ENCODE data around the gene ASAP2.

Gene ASAP2

DNA sequence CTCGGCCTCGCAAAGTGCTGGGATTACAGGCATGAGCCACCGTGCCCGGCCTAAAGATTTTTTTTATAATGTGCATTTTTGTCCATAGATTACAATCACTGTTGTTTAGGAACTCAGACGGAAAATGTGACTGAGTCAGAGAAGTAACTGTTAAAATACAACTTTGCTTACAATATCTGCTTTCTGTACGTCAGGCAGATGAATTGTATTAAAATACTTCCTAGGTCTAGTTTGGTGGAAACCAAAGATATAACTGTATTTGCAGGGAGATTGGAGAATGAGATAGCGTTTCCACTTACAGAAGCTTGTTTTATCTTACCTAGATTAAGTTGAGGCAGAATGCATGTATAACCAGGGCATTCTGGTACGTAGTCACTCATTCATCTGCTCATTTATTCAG, 36.7 kb downstream of the ASAP2 start:
- TF ChIP-seq FOXP2 (optimal IDR thresholded peaks at IDR 0.05; ENCODE audit: borderline replicate concordance, extremely low read depth, extremely low read length, insufficient read depth) (no peak), TAF1 (IDR thresholded peaks at IDR 0.05; ENCODE audit: borderline replicate concordance, insufficient read depth, low read length) (no peak), REST (IDR thresholded peaks at IDR 0.05; ENCODE audit: insufficient read depth in 1 of 2, low read depth in 2 of 2, low read length in 2 of 2) (no peak), SIN3A (IDR thresholded peaks at IDR 0.05; ENCODE audit: borderline replicate concordance, insufficient read depth, low read length) (no peak), POLR2AphosphoS5 (IDR thresholded peaks at IDR 0.05; ENCODE audit: low read depth, low read length) (no peak)

GRCh38 chr2:9244985-9245544, 38.5 kb downstream of the ASAP2 start:
- TF ChIP-seq FOXP2 (optimal IDR thresholded peaks at IDR 0.05; ENCODE audit: borderline replicate concordance, extremely low read depth, extremely low read length, insufficient read depth) (no peak), POLR2AphosphoS5 (IDR thresholded peaks at IDR 0.05; ENCODE audit: low read depth, low read length) (no peak), REST (IDR thresholded peaks at IDR 0.05; ENCODE audit: insufficient read depth in 1 of 2, low read depth in 2 of 2, low read length in 2 of 2) (no peak), SIN3A (IDR thresholded peaks at IDR 0.05; ENCODE audit: borderline replicate concordance, insufficient read depth, low read length) (no peak), TAF1 (IDR thresholded peaks at IDR 0.05; ENCODE audit: borderline replicate concordance, insufficient read depth, low read length) (no peak)

DNA sequence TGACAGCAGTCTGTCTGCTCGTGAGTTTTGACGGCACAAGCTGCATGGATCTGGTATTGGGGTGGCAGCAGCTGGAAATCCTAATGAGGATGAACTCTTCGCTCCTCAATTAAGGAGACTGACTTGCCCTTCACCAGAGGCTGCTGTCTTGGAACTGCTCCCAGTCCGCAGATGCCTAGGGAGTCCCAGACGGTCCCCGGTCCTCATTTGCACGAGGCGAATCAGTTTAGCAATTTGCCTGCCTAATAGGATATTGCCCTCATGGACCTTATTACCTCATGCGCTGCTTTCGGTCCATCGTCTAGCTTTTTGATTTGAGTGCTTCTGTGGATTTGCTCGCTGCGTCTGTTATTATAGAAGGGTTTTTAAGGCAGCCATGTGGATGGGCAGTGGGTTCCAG, 40.6 kb downstream of the ASAP2 start:
- TF ChIP-seq SIN3A (IDR thresholded peaks at IDR 0.05; ENCODE audit: borderline replicate concordance, insufficient read depth, low read length) (no peak), REST (IDR thresholded peaks at IDR 0.05; ENCODE audit: insufficient read depth in 1 of 2, low read depth in 2 of 2, low read length in 2 of 2) (no peak), TAF1 (IDR thresholded peaks at IDR 0.05; ENCODE audit: borderline replicate concordance, insufficient read depth, low read length) (no peak)

GRCh38 chr2:9247786-9248185, 41.2 kb downstream of the ASAP2 start:
- TF ChIP-seq POLR2AphosphoS5 (IDR thresholded peaks at IDR 0.05; ENCODE audit: low read depth, low read length) = no peak
- TF ChIP-seq FOXP2 (optimal IDR thresholded peaks at IDR 0.05; ENCODE audit: borderline replicate concordance, extremely low read depth, extremely low read length, insufficient read depth) = no peak
- TF ChIP-seq REST (IDR thresholded peaks at IDR 0.05; ENCODE audit: insufficient read depth in 1 of 2, low read depth in 2 of 2, low read length in 2 of 2) = no peak
- TF ChIP-seq TAF1 (IDR thresholded peaks at IDR 0.05; ENCODE audit: borderline replicate concordance, insufficient read depth, low read length) = no peak
- TF ChIP-seq SIN3A (IDR thresholded peaks at IDR 0.05; ENCODE audit: borderline replicate concordance, insufficient read depth, low read length) = no peak

DNA sequence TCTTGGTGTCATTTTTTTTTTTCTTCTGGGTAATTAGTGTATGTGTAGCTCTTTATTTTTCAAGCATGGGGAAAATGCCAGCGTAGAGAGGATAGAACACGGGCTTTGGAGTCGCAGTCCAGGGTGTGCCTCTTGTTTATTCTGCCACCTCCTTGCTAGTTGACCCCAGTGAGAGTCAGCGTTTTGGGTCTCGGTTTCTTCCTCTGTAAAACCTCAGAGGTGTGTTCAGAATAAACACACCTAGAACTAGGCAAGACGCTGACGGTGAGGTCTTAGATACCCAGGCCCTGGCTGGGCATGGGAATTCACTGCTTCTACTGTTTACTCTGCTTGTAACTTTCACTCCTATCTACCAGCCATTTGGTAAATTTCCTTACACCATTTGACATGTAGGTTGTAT, 41.8 kb downstream of the ASAP2 start:
- no peak for TF ChIP-seq POLR2AphosphoS5 (IDR thresholded peaks at IDR 0.05; ENCODE audit: low read depth, low read length)
- no peak for TF ChIP-seq TAF1 (IDR thresholded peaks at IDR 0.05; ENCODE audit: borderline replicate concordance, insufficient read depth, low read length)
- TF ChIP-seq FOXP2 (optimal IDR thresholded peaks at IDR 0.05; ENCODE audit: borderline replicate concordance, extremely low read depth, extremely low read length, insufficient read depth) = no peak
- TF ChIP-seq REST (IDR thresholded peaks at IDR 0.05; ENCODE audit: insufficient read depth in 1 of 2, low read depth in 2 of 2, low read length in 2 of 2) = no peak

Data from PFSK-1 (cell line).